HUDEP-2 (cell line): ENCODE measurements around the gene PLEKHA7.

Experiments
- DNase-seq, 76 experiments: peaks; one replicate each; lab custom pipeline; 2025; ENCODE audit not compliant: unreplicated experiment in 76 of 76; lab: John Stamatoyannopoulos, UW

Gene PLEKHA7

DNA sequence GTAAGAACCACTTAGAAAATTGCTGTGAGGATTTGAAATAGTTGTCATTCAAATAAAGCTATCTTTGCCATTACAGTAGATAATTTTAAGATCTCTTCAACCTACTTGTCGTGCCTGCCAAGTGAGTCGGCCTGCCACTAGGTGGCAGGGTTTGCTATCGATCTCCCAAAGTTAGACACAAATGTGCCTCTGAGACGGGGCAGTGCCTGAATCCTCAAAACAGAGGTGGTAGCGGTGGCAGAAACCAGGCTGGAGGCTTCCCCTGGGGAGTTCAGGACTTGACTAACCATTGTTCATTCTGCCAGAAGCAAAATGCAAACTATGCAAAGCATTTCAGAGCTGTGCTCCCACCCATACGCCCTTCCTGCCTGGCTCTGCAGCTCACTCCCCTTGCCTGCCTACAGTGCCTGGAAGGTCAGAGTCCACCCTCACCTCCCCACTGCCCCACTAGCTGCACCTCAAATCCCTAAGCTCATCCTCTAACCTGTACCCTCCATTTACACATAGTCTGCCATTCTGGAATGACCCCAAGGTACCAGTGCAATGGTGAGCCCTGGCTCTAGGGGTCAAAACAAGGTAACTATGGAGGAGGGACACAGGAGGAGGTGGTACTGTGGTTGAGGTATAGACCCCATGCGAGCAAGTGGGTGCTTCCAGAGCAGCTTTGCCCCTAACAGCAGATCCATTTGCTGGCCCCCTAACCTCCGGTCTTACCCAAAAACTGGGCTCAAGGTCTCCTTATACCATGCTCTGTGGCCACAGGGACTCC, 193.7 kb downstream of the PLEKHA7 start:
- DNase-seq, result peak in 65 of 76 experiments; percentile 2 to 66 (median 40)

DNA sequence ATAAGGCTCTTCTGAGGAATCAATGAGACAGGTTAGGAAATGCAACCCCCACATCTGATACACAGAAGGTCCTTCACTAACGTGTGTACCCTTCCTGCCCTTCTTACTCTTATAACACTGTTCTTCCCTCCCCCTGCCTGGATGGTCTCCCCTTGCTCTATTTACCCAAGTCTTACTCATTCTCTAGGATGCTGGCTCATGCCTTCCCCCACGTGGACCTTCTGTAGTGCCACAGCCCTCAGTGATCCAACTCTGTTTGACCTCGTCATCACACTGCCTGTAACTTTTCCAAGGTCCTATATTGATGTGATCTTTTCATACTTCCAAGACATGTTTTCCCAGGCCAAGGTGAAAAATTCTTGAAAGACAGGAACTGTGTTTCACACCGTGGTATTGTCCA, 195.9 kb downstream of the PLEKHA7 start:
- DNase-seq, result no peak

DNA sequence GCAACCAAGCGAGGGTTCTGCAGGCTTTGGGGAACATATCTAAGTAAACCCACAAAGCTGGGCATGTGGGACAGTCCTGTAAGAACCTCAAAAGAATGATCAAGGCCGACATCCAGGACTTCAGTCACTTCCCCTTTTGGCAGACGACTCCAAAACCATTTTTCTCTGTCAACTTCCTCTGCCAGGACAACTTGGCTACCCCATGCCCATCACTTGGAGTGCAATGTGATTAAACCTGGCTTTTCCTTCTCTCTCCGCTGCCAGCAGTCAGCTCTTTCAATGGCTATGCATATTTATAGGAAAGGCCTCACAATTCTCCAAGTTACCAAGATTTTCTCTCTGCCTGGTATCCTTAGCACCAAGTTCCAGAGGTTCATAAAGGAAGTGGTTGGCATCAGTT, 196.9 kb downstream of the PLEKHA7 start:
- DNase-seq, result no peak

DNA sequence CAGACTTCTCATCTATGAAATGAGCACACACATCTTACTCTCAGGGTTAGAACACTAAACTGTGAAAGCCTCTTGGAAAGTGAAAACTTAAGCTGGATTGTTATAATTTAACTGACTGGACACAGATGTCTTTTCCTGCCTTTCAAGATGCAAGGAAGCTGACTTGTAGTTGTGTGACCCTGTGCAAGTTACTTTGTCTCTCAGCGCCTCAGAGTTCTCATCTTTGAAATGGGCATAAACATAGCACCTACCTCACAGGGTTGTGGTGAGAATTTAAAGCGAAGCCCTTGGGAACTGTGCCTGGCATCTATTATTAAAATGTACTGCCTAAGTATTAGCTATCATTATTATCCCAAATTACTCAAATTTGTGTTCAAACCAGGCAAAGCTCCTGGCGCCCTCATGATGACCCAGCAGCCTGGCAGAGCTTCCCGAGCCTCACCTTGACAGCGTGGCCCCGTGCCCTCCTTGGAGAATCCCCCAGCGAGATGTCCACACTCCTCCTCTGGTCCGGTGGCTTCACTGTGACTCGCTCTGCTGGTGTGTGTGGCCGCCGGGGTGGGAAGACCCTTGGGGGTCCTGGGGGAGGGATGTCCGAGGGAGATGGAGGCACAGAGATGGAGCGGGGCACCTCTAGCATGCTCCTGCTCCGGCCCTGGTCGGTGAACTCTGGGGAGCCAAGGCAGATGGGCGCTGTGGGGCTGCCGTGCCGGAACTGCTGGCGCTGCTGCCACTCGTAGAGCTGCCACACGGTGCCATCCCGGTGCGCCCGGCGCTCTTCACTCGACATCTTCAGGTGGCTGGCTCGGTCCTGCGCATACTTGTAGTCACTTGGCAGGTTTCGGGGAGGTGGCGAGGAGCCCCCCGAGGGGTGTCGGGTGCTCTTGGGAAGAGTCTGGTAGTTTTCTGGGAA, 197.6 kb downstream of the PLEKHA7 start:
- DNase-seq, result no peak

DNA sequence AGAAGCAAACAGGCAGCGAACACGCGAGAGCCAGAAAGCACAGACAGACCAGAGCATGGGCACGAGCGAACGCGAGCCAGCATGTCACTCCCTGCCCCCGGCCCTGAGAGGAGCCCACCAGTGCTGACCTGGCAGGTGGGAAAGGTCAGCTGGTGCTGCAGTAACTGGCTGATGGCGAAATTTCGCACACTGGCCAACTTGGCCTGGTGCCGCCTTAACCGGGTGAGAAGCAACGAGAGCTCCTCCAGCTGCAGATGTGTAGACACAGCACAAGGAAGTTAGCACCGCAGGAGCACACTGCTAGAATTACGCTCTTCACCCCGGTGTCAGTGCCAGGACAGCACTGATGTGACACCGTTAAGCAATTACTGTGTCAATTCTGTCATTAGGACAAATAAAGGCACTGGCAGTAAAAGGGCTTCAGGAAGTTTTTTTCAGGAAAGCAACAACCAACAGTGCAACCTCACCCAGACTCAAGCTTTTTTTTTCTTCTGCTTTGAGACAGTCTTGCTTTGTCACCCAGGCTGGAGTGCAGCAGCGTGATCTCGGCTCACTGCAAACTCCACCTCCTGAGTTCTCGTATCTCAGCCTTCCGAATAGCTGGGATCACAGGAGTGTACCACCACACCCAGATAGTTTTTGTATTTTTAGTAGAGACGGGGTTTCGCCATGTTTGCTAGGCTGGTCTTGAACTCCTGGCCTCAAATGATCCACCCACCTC, 199.0 kb downstream of the PLEKHA7 start:
- DNase-seq, result no peak

DNA sequence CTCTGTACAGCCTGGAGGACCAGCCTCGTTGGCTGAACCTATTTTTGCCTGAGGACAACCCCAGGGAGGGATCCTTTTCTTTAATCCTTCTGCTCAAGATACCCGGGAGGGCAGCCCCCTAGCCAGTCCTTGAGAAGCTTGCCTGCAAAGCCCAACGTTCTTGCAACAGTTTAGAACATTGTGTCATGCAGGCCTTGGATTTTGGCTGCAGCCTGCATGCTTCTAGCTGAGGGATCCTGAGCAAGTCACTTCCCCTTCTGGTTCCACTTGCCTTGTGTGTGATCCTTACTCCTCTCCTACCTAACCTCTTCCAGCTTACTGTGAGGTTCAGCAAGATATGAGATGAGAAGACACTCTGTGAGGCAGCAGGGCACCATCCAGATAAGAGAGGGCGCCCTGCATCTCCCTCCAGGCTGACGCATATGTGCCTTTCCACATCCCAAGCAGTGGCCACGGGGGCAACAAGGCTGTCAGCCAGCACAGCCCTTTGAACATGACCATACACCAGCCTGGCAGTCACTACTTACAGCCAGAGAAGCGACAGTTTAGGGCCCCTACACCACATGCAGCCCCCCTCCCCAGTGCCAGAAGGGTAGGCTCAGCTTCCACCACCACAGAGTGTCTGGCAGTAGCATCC, 199.7 kb downstream of the PLEKHA7 start:
- no peak for DNase-seq

DNA sequence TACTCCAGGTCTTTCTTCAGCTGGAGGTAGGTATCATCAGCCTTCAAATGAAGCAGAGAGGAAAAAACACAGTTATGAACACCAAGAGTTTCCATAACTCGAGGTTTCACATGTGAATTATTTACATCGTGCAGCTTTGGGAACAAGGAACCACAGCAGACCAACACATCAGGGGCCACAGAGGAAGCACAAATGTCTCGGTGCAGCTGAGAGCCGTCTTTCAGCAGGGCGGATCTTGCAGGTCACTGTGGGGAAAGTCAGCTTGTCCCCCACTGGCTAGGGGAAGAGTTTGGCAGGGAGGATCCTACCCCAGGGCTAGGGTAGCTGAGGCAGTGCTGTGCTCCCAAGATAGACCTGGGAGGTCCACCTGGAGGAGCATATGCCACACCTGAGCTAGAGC, 201.1 kb downstream of the PLEKHA7 start:
- DNase-seq, result no peak

DNA sequence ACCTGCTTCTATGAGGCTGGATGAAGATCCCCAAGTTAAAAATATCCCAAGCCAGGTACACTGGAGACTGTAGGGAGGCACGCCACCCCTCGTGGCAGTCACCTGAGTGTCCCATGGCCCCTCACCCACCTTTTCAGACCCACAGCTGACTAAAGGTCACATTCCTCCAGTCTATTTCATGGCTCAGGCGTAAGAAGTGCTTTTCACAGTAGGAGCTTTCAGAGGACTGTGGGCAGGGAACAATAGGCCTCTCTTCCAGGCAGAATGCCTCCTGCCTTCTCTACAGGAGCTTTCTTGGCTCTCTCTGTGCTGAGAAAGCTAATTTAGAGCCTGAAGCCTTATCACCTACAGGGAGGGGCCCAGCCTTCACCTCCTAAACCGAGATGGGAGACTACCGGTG, 201.9 kb downstream of the PLEKHA7 start:
- DNase-seq, result no peak

DNA sequence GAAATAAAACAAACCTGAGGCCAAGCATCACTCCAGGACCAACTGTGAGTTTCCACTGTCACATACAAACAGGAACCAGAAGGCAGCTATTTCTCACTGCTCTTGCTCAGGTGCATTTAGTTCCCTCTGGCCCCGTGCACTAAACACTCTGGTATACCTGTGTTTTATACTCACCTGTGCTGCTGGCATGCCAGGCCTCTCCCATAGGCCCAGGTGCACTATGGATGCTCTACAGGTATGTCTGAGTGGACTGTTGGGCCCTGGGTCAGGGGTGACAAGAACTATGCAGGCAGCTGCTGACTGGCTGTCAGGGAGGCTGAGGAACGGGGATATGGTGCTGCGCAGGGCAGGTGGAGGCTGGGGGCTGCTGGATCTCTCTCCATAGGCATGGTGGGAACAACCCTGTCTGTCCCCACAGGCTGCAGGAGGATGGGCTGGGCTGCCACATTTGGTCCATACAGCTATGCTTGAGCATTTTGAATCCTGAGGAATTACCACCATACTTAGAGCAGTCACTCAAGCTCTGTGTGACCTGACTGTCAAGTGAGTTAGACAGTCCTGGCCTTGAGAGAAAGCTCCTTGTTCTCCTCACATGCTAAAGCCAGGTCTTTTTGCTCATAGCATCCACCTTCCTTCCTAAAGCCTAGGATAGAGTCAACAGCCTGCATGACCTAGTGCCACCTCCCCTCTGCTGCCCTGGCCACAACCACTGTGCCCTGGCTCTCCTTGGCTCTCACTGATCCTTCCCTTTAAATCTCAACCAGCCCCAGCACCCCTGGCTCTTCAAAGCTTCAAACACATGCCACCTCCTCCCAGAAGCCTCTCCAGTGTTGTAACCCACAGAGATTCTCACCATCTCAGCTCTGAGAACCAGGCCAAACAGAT, 202.8 kb downstream of the PLEKHA7 start:
- DNase-seq, result no peak

DNA sequence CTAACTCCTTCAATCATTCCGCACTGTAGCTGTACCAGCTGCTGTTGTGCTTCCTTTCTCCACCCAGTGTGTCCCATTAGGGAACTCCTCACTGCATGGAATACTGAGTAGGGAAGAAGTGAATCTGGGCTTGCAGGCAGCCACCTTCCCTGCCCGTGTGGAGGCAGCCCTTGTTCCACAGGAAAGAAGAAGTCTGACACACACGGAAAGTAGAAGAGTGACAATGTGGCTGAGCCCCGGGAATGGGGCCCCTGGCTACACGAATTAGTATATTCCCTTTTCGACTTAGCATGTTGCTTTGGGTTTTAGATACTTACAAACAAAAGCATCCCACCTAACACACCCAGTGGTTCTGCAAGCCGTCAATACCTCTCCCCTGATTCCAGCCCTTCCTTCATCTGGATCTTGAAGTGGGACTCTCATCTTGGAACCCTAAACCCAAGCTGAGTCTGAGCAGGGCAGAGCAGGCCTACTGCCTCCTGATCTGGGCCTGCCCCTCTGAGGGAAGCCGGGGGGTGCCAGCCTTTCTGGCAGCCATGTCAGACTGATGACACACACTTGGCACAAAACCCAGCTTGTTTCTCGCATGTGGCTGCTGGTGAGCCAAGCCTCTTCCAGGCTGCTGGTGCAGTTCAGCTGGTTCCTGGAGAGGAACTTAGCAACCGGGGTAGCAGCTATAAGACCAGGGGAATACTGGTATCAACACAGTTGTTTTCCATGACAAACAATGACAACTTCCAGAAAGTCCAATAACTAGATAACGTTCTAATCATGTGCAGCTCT, 204.1 kb downstream of the PLEKHA7 start:
- DNase-seq, result no peak

DNA sequence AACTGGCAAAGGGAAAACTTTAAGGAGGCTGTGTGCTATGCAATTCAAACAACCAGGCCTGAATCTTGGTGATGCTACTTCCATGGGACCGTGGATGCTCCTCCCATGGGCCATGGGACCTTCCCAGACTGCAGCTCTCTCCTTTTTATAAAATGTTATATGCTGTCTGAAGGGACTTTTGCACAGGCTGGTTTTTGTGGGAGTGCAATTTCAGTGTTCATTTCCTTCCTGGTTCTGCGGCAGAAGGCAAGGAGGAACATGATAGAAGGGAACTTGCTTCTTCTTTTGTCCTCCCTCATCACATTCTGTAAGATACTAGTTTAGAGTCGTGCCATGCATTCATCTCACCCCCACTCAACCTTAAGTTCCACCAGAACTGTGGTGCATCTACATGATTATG, 206.9 kb downstream of the PLEKHA7 start:
- DNase-seq, result no peak

DNA sequence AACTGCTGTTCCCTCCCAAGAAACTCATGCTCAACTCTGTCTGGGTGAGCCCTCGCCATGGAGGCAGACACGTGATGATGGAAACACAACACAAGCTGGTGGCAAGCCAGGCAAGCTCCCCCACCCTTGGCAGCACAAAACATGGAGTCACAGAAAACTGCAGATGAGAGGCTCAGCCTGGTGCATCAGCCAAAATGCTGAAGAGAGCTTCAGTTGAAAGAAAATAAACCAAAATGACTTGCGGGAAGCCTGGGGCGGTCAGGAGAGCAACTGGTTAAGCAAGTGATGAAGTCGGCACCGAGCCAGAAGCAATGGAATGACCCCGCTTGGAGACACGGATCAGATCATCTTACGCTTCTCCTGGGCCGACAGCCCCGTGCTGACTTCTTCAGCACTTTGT, 207.4 kb downstream of the PLEKHA7 start:
- no peak for DNase-seq

DNA sequence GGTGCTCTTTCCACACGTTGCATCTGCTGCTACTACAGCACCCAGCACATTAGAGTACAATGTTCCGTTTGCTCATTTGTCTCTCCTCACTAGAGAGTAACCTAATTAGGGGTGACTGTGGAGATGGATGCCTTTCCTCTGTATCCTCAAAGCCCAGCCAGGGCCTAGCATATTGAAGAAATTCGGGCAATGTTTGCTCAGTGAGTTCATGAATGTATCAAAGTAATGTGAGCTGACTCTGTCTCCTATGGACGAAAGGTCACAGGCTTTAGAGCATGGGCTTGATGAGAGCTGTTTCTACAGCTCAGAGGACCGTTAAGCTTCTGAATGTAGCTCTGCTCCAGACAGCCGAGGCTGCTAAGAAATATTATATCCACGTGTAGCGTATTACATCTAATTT, 208.3 kb downstream of the PLEKHA7 start:
- DNase-seq, result no peak

DNA sequence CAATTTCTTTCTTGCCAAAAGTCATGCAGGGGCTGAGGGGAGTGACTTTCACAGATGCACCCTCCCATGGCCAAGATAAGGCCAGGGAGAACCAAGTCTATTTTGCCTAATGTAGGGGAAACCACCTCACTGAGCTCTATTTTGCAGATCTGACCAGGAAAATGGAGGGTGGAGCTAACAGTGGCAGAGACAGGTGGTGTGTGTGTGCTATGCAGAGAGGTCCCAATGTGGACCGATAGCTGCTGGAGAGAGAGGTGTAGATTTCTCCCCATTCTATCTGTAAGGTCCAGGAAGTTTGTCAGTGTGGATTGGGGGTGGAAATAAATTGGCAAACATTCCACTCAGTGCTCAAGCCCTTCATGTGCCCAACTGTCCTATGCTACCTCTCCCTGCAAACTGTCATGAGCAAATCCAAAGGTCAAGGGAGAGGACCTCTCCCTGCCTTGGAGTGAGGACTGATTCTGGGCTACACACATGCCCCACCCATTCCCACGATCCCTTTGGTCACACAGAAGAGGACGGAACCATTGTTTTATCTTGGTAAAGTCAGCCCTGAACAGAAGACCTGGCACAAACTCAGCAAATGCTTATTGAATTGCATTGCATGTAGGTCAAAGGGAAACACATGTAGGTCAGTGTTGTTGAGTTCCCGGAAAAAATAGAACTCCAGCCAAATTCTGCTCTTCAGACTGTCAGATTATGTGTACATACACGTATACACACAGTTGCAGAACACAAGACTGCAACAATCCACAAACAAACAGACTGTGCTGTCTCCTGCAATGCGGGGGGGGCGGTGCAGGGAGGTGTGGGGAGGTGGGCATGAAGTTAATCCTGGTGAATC, 209.9 kb downstream of the PLEKHA7 start:
- no peak for DNase-seq

DNA sequence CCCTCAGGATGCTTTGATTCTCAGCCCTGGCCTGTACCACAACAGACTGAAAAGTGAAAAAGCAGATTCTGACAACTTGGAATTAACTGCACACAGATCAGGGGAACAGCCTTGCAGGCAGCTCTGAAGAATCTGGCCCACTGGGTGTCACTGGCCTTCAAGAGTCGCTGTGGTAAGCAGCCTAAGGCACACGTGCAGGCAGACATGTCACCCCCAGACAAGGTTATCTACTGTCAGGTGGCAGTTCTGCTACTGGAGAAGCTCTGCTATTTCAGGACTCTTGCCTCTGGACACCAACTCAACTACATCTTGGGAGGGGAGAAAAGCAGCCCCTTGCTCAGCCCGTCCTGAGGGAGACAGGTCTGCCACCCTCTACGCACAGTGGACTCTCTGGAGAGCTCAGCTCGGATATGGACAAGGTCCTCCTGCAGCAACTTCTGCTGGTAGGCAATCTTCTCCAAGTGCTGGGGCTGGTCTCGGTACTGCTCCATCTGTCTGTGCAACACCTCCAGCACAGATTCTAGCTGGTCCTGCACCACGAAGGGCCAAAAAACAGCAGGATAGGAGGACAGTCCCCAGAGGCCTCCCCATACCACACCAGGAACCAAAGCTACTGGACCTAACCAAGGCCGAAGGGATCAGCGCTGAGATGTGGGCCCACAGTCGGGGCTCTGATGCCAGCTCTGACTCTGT, 212.8 kb downstream of the PLEKHA7 start:
- no peak for DNase-seq

DNA sequence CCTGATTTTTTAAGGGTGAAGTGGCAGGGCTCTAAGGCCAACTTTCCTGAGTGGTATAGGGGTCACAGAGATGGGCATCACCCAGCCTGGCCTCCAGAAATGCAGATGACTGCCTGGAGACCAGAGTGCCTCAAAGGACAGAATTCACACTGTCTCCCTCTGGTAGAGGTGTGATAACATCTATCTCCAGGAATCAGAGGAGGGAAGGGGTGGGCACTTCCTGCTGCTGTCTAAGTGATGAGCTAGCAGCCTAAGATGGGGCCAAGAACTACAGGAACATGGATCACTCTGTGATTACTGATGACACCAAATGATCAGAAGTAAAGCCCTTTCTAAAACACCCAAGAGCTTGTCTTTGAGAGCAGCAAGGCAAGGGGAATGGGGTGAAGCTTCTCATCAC, 213.8 kb downstream of the PLEKHA7 start:
- DNase-seq, result no peak

DNA sequence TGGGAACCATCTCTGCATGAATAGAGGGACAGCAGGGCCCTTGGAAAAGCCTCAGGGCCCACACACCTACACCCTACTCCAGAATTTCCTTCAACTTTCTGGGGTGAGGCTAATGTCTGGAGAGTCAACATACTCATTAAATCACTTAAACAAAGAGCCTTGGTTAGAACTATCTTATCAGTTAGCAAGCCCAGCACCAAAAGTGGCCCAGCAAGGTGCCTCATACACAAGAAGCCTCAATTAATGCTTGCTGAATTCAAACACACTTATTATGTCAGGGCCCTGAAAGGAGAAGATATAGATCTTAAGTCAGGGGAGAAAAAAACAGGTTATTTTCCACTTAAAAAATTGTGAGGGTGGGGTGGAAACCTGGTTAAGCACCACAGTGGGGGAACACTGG, 214.3 kb downstream of the PLEKHA7 start:
- no peak for DNase-seq

DNA sequence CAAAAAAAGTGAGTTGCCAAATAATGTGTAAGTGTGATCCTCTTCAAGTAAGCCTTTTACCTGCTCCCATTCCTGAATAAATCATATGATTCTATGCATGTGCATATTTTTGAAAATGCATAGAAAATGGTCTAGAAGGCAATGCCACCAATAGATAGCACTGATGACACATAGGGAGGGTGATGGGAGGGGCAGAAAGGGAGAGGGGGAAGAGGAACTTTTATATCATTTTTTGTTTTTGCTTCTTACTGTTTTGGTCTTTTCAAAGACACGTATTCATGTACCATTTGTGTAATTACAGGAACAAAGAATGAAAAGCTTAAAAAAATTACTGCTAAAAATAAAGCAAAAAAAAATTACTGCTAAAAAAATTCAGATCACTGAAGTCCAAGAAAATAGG, 215.0 kb downstream of the PLEKHA7 start:
- no peak for DNase-seq
